Measurements from ENCODE around the gene COL20A1.
"Not testable (repeated sequence)": the region's sequence is repeated elsewhere in the genome, so short reads cannot be mapped to it uniquely, and the experiment has no call there.

Gene COL20A1

DNA sequence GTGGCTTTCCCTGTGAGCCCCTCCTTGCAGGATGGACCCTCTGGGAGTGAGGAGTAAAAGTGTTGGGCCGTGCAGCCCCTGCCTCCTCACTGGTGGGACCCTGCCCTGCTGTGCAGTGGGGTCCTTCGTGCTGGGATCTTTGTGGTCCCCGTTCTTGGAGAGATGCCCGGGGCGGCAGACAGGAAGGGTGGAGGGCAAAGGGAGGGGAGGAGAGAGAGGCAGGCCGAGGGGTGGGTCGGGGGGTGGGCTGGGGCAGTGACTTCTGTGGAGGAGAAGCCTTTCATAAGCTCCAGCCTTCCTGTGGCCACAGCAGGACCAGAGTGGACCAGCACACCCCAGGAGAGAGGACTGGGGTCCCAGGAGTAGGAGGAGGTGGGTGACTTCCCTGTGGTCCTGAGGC is at the start of gene COL20A1:
Gene COL20A1, plus strand, starts transcription at position 283 of the 400 bp plus-strand sequence. CDS start 1,922 bp downstream, outside the sequence.
- DNase-seq (ENCODE audit: low read depth): no peak

DNA sequence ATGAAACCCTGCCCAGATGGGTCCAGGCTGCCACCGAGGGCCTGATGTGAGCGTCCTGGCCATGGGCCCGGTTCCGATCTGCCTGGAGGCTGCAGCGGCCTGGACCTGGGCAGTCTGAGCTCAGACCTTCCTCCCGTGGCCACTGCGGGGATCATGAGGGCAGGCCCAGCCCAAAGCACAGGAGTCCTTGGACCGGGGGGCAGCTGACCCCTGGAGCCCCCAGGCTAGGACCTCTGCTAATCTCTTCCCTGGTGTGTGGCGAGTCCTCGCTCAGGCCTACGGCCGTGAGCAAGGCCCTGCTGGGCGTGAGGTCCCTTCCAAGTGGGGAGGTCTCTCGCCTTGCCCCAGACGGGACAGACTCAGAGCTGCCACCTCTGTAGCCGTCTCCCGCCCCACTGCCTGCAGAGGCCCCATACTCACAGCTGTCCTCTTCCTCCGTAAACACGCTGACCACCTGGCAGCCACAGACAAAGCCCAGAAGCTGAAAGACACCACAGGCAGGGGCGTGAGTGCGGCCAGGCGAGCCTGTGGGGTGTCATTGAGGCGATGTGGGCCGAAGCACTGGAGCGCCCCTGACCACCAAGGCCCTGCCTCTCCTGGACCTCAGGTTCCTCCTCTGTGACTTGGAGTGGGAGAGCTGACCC is 49.3 kb upstream of the COL20A1 start:
- DNase-seq (ENCODE audit: low read depth): no peak

DNA sequence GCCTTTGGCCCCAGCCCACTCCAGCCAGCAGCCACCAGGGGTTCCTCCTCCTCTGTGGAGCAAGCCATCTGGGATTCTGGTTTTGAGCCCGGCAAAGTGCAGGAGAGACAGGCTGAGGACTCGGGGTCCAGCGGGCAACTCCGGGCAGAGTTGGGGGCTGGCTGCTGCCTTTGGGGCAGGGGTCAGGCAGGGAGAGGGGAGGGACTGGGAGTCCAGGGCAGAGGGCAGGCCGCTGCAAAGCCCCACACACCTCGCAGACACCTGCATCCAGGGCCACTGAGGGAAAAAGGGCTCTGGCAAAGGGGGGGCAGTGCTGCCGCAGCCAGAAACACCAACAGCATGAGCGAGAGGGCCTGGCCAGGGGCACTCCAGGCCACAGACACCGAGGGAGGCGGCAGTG is 48.5 kb upstream of the COL20A1 start:
- no peak for DNase-seq (ENCODE audit: low read depth)

DNA sequence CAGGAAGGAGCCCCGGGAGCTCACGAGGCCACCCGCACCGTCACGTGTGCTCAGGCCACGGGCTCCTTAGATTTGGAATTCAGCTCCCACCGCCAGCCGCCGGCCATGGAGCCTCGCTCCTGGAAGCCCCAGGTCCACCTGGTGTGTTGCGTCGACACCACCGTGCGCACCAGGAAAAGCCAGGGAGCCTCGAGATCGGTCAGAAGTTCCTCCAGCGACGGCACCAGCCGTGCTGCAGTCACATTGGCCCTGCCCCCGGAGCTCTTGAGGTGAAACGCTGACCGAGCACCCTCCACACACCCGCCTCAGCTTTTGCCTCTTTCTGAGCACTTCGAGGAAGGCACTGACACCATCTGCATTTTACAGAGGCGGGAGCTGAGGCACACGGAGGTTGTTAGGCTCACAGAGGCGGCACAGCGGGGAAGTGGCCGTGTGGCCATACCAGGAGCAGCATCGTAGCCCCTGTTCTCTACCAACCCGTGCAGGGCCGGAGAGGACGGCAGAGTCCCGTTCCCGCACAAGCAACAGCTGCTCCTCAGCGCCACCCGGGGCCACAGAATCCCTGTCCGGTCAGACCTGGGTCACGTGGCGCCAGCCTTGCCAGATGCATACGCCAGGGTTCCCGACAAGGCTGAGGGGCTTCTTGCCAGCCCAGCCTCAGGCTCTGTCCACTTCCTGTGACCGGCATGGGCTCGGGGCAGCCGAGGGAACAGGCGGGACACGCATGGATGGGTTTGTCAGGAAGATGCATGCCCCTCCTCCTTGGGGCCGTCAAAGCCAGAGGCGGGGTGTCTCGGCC is 46.3 kb upstream of the COL20A1 start:
- DNase-seq (ENCODE audit: low read depth): no peak

DNA sequence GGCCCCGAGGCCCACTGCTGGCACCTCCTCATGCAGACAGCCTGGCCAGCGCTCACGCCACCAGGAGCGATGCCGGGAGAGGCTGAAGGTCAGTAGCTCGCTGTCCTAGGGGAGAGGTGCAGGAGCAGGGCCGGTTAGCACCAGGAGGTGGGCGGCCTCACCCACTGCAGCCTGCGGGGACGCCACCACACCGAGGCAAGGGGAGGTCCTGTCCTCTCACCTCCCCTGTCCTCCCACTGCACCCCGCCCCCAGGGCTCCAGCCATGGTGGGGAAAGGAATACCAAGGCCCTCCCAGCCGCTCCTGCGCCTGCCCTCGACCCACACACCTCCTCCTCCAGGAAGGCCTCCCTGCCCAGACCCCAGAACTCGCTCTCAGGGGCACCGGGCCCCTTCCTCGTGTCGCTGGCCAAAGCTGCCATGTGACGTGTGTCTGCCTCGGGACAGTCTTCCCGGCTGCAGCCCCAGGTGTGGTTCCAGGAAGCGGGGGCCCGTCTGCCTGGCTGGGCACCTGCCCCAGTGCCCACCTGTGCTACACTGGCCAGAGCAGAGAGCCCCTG is 45.2 kb upstream of the COL20A1 start:
- DNase-seq (ENCODE audit: low read depth): no peak

DNA sequence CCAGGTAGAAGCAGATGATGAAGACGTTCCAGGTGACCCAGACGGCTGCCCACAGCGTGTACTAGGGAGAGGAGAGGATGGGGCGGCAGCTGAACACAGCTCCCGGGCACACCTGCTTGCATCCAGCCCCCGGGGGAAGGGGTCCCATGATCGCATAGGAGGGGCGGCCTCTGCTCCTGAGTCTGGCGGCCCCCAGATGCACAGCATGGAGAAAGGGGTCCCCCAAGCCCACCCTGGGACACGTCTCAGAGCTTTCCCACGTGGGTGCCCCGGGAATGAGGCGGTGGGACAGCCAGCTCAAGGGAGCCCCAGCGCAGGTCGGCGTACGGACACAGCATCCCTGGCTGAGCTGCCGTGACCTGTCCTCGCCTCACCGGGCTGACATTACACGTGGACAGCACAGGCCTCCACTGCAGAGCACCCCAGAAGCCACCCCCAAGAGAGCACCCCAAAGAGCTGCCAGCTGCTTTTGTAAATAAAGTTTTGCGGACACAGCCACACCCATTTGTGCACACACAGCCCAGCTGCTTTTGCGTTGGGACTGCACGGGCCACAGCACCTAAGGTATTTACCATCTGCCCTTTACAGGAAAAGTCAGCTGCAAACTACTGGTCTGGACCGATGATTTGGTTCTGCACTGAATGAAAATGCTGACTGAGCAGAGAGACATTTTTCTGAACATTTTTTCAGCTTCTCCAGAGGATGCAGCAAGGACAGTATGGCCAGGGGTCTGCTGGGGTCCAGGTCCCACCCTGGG is 44.0 kb upstream of the COL20A1 start:
- DNase-seq (ENCODE audit: low read depth): no peak

DNA sequence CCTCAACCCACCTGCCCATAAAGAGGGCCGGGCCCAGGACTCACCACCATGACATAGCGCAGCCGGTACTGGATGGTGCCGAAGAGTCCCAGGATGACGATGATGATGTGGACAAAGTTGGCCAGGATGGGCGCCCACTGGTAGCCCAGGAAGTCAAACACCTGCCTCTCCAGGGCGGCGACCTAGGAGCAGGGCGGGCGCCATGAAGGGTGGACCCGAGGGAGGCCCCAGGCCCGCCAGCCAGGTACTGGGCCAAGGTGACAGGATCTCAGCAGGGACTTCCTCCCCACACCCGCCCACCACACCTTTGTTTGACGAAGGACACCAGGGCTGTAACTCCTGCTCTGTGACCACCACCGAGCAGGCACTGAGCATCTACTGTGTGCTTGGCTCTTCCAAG is 43.1 kb upstream of the COL20A1 start:
- no peak for DNase-seq (ENCODE audit: low read depth)

DNA sequence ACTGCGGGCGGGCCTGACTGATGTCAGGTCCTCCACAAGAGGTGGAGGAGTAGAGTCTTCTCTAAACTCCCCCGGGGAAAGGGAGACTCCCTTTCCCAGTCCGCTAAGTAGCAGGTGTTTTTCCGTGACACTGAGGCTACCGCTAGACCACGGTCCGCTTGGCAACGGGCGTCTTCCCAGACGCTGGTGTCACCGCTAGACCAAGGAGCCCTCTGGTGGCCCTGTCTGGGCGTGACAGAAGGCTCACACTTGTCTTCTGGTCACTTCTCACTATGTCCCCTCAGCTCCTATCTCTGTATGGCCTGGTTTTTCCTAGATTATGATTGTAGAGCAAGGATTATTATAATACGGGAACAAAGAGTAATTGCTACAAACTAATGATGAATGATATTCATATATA is 41.6 kb upstream of the COL20A1 start:
- DNase-seq (ENCODE audit: low read depth): not testable (repeated sequence)

DNA sequence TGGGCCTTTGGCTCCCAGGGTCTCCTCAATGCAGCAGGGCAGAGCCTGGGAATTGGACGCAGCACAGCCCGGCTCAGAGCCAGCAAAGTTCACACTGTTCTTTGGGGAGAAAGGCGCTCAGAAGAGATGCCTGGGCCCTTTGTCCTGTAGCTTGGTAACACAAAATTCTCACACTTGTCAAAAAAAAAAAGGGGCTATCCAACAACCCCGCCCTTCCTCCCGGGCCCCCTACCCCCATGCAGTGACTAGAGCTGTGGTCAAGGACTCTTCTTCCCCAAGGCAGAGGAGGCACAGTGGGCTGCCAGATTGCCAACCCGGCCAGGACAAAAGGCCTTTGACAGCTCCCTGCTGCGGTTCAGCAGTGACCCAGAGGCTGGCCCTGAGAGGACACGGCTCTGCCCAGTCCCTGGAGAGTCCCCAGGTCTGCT is 40.7 kb upstream of the COL20A1 start:
- no peak for DNase-seq (ENCODE audit: low read depth)

DNA sequence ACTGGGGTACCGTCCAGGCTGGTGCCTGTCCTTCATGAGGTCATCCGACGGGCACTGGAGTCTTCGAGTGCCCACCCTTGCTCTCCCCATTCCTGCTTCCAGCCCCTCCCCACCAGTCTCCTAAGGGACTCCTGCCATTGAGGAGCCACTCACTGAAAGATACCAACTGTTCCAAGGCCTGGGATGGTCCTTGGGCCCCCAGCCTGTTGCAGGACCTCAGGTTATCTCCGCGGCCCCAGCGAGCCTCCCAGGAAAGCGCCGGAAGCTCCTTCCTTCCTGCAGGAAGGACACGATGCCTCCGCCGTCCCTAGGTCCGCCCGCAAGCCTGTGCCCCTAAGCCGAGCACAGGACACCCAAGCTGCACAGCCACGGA is 39.9 kb upstream of the COL20A1 start:
- no peak for DNase-seq (ENCODE audit: low read depth)

DNA sequence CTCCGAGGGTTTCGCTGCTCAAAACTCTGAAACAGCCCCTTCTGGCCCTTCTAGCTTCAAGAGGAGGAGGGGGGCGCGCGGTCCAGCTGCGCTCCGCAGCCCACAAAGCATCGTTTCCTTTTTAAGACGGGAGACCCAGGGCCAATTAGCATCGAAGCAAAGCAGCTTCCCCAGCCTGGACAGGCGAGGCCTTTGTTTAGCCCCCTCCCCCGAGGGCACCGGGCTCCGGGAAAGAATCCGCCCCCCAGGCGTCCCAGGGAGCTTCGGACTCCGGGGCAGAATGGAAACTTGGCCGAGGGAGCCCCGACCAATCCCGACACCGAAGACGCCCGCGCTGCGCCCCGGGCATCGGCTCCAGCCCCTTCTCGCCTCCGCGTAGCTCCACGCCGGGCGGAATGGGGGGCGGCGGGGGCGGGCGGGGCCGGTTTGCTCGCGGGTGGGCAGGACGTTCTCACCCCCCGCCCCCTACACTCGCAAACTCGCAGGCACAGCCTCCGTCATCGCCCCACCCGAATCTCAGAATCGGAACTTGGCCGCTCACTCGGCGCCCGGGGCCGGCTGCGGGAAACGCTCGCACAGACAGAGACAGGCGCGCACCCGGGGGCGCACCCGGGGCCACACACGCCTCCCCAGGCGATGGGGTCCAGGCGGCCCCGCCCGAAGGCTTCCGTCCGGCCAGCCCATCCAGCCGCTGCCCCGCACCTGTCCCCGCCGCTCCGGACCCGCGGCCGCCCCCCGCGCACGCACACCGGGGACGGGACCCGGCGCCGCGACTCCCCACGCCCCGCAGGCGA is 39.4 kb upstream of the COL20A1 start:
- DNase-seq (ENCODE audit: low read depth): no peak

DNA sequence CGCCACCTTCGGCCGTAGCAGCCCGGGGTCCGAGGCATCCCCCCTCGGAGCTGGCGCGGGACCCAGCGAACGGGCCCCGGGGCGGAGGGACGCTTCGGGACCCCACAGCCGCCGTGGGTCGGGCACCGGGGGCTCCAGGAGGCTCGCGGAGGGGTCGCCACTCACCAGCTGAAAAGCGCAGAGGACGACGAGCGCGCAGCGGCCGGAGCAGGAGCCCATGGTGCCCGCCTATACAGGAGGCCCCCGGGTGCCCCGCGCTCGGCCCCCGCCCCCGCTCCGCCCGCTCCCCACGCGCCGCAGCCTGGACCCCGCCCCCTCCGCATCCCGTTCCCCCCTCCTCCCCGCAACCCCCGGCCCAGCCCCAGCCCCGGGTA is 38.8 kb upstream of the COL20A1 start, which contains the start of gene NKAIN4:
Gene NKAIN4, minus strand, starts transcription at position 232 of the 374 bp plus-strand sequence. Its CDS starts 13 bp downstream, at position 219.
- no peak for DNase-seq (ENCODE audit: low read depth)

DNA sequence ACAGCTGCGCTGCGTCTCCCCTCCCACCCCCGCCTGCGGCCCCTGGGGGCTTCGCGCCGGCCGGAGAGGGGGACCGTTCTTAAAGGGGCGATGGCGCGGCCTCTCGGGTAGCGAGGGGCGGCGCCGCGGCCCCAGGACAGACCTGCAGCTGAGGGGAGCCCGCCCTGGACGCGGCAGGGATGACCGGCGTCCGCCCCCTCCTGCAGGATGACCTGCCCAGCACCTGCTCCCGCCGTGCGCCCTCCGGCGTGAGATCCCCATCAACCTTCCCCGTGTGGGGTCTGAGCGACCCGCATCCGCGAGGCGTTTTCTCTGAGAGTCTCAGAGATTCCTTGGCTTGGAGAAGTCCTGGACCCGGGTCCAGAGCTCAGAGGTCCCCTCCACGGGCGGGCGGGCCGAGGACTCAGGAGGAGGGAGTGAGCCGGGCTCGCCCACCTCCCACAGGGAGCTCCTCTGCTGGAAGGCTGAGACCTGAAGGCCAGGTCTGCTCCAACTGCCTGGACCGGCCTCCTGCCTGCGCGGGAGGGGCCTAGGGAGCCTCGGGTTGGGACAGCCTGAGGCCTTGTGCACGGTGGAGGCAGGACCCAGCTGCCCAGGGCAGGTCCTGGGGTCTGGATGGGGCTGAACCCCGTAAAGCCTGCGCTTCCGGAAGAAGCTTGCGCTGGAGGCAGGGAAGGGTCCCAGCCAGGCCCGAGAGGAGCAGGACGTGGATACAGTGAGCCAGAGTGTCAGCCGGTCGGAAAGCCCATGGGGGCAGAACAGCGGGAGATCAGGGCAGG is 38.2 kb upstream of the COL20A1 start:
- DNase-seq (ENCODE audit: low read depth): no peak

DNA sequence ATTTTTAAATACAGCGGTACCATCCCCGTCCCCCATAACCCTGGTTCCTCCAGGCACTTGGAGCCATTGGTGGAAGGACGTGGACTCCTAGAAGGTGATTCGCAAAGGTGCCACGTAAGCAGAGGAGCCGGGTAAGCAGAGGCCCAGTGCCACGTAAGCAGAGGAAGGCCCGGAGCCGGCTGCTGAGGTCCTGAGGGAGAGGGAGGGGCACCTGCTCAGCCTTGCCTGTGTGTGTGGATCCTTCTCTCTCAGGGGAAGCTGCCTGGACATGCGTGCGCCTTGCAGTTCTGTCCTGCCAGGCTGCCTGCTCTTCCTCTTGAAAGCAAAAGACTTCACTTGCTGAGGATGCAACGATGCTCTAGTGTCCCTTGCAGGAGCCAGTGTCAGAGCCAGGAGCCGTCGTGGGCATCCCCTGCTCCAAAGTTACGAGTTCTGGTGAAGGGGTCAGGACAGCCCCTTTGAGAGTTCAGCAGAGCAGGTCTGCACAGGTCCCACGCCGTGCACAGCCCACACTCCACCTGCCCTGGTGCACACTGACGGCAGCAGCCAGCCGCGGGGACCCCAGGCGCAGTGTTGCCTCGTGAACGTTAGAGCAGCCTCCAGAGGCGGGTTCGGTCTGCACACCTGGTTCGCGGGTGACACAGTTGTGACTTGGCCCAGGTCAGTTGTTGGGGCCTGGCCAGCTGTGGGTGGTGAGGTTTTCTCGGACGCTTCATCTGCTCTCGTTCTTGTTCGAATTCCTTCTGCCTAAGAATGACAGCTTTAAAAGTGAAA is 36.9 kb upstream of the COL20A1 start:
- no peak for DNase-seq (ENCODE audit: low read depth)

DNA sequence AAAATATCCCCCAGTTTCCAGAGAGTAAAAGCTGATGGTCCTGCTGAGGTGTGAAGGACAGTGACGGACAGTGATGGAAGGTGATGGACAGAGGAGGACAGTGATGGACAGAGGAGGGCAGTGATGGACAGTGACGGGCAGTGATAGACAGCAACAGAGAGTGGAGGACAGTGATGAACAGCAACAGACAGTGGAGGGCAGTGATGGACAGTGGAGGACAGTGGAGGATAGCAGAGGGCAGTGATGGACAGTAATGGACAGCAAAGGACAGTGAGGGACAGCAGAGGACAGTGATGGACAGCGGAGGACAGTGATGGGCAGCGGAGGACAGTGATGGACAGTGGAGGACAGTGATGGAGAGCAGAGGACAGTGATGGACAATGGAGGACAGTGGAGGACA is 36.0 kb upstream of the COL20A1 start:
- no peak for DNase-seq (ENCODE audit: low read depth)

DNA sequence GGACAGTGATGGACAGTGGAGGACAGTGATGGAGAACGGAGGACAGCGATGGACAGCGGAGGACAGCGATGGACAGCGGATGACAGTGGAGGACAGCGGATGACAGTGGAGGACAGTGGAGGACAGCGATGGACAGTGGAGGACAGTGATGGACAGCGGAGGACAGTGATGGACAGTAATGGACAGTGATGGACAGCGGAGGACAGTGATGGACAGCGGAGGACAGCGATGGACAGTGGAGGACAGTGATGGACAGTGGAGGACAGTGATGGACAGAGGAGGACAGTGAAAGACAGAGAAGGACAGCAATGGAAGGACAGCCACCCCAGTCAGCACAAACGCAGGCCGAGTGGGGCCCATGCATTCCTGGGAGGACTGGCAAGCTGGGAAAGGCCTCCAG is 35.4 kb upstream of the COL20A1 start:
- DNase-seq (ENCODE audit: low read depth): no peak

DNA sequence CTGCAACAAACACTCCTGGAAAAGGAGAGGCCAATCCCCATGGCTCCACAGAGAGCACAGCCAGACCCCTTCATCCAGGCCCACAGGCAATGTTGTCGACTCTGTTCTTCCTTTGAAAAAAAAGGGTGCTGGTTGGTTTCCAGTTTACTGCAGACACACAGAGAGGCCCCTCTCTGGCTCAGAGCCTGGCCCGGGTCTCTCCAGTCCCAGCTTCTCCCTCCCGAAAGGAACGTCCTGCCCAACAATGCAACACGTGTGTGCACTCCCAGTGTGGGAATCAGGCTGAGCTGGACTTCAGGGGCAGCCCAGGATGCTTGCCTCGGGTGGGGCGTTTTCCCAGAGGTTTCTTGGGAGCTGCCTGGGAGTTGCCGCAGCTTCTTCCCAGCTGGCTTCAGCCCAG is 34.2 kb upstream of the COL20A1 start:
- no peak for DNase-seq (ENCODE audit: low read depth)

DNA sequence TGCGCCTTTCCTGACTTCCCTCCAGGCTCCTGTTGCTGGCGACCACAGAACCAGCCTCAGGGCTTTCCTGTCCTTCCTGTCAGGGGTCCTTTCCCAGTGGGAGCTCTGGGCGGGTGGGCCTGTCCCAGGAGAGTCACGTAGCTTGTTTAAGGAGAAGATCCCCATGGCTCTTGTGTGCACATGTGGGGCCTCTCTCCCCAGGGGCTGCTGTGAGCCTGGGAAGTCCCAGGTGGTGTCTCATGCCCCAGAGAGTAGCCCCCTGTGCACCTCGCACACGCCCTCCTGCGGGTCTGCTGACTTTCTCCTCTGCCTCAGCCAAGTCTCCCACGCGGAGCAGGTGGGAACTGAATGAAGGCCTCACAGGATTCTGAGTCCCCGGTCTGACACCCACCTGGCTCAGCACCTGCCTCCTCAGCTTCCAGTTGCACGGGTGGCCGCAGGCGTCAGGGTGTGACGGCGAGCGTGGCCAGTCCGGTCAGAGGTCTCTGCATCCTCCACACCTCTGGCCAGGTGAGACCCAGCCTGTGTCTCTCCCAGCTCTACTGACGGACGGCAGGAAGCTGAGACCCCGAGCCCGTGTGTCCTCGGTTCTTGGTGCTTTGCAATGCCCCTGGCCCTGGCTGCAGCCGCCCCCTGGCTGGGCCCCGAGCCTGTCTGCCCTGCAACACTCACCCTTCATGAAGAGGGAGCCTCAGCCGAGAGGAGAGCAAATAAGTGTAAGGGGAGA is 33.1 kb upstream of the COL20A1 start:
- DNase-seq (ENCODE audit: low read depth): no peak

DNA sequence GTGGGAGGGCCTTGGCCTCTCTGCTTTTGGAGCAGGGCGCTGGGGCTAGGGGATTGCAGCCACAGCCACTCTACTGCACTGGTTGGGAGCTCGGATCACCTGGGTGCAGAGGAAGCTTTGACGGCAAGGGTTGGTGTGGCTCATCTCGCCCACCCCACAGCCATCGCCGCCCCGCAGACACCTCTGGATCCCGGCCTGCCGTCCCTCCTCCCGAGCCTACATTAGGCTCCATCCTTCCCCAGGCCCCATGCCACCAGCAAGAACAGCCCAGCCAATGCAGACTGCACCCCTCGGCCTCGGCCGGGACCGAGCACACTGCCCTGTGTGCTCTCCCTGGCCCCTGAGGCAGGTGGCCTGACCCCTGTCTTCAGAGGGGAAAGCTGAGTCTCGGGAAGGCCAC is 32.5 kb upstream of the COL20A1 start:
- DNase-seq (ENCODE audit: low read depth): no peak
